ENCODE measurements around the gene ZBTB20. TPM values are rescaled to one million over a fixed set of nuclear protein-coding genes. Genes with fewer than 3 reads are reported as not detected.

The ZBTB20 gene
- total RNA-seq, 1 donor from 2014 or later = 91.2 TPM

DNA sequence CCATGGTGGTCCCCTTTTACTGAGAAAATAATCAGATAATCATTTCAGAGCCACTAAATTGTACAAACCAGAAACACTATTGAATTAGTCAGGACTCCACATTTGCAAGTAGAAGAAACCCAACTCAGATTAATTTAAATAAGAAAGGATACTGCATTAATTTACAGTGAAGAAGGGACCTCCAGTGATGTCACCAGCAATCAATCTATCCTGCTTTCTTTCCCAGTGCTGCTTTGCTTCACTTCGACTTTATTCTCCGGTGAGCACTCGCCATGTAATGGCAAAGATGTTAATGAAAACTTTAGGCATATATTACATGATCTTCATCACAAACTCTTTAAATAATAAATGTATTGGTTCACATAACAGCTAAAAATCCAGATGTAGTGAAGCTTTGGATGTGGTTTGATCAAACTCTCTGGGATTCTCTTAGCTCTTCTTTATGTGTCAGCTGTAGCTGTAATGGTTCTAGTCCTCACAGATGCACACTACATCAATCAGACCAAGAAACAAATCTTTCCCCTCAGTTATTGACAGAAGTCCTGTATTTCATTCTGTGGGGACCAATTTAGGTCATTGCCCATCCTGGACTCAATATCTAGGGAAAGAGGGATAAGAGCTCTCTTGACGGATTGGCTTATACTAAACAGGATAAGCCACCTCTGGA is 14.2 kb upstream of the ZBTB20 start:
- Mint-ChIP-seq H3K4me1 (peaks cover 18% of the 10 kb centered on the region), H3K27ac (no peak overlapping the region), H3K36me3 (ENCODE audit: low read depth) (no peaks in the 10 kb centered on the region), H3K27me3 (no peaks in the 10 kb centered on the region), H3K4me3 (no peak overlapping the region), H3K9me3 (no peaks in the 10 kb centered on the region)
- DNase-seq = no peak
- no peak for ATAC-seq (ENCODE audit: low read depth)
- ChIA-PET CTCF (interaction anchor here (1.0 kb wide), 1 partner anchor 70 kb away, joined by 4 read pairs; no protein-coding TSS in a partner anchor), POLR2A (no interaction called here)
- intact Hi-C loops (cut with micrococcal nuclease) = no loop called here
- TF ChIP-seq, protein P1, sequence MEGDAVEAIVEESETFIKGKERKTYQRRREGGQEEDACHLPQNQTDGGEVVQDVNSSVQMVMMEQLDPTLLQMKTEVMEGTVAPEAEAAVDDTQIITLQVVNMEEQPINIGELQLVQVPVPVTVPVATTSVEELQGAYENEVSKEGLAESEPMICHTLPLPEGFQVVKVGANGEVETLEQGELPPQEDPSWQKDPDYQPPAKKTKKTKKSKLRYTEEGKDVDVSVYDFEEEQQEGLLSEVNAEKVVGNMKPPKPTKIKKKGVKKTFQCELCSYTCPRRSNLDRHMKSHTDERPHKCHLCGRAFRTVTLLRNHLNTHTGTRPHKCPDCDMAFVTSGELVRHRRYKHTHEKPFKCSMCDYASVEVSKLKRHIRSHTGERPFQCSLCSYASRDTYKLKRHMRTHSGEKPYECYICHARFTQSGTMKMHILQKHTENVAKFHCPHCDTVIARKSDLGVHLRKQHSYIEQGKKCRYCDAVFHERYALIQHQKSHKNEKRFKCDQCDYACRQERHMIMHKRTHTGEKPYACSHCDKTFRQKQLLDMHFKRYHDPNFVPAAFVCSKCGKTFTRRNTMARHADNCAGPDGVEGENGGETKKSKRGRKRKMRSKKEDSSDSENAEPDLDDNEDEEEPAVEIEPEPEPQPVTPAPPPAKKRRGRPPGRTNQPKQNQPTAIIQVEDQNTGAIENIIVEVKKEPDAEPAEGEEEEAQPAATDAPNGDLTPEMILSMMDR (IDR thresholded peaks at IDR 0.05) = no peak

DNA sequence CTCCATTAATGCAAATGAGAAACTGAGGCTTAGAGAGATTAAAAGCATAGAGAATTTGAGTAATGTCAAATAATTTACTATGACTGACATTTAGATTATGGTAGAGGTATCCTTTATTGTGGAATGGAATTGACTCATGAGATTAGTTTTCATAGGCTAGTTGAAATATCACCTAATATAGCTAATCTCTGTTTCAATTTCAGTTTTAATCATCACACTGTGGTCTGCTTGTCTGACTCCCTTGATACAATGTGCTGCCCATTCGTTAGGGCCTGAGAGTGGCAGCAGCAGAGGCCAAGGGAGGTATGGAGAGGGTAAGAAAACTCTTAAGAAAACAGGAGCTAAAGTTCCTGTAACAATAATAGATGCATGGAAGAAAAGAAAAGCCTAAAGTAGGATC is 13.2 kb upstream of the ZBTB20 start:
- no peaks in the 10 kb centered on the region for H3K27me3 Mint-ChIP-seq
- POLR2A ChIA-PET = no interaction called here
- intact Hi-C loops (cut with micrococcal nuclease) = no loop called here
- no peaks in the 10 kb centered on the region for H3K9me3 Mint-ChIP-seq
- no peak for DNase-seq
- peak; percentile 50 for ATAC-seq (ENCODE audit: low read depth)
- CTCF ChIA-PET = no interaction called here
- TF ChIP-seq, protein P1 (IDR thresholded peaks at IDR 0.05) = no peak
- no peak overlapping the region for H3K27ac Mint-ChIP-seq
- no peaks in the 10 kb centered on the region for H3K36me3 Mint-ChIP-seq (ENCODE audit: low read depth)
- H3K4me1 Mint-ChIP-seq = peaks cover 15% of the 10 kb centered on the region
- H3K4me3 Mint-ChIP-seq = no peak overlapping the region

DNA sequence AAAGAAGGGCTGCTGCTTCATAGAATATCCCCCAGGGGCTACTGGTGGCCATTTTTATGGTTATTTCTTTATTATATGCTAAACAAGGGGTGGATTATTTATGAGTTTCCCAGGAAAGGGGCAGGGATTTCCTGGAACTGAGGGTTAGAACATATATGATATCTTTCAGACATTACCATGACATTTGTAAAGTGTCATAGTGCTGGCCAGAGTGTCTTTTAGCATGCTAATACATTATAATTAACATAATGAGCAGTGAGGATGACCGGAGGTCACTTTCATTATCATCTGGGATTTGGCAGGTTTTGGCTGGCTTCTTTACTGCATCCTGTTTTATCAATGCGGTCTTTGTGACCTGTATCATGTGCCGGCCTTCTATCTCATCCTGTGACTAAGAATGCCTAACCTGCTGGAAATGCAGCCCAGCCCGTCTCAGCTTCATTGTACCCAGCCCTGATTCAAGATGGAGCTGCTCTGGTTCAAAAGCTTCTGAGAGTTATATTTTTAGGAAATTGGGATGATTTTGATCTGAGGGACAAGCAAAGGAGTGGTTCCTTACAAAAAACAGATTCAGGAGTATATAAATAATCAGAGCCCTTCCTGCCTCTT is 9.1 kb upstream of the ZBTB20 start:
- intact Hi-C loops (cut with micrococcal nuclease) = no loop called here
- no peak for ATAC-seq (ENCODE audit: low read depth)
- no peak for DNase-seq
- Mint-ChIP-seq H3K4me3 (no peak overlapping the region), H3K36me3 (ENCODE audit: low read depth) (no peaks in the 10 kb centered on the region), H3K27me3 (no peaks in the 10 kb centered on the region), H3K4me1 (peaks cover 2% of the 10 kb centered on the region), H3K27ac (no peak overlapping the region), H3K9me3 (no peaks in the 10 kb centered on the region)
- ChIA-PET CTCF (no interaction called here), POLR2A (interaction anchor here (0.6 kb wide), 1 partner anchor 498 kb away, joined by 3 read pairs; no protein-coding TSS in a partner anchor)
- TF ChIP-seq, protein P1 (IDR thresholded peaks at IDR 0.05) = no peak

DNA sequence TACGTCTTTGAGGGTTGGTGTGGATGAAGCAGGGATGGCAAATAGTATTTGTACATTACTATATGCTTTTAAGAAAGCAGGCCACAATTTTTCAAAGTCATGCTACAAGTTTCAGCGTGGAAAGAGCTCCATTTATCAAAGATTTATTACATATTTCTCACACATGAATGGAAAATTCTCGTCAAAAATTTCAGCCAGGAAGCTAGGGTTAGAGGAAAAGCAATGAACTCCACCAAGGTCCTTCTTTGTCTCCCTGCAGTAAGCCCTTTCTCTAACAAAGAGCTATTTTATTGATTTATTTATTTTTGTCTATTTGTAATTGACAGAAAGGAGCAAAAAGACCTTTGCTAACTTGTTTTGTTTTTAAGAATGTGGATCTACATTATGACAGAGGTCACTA is 7.5 kb upstream of the ZBTB20 start:
- no peaks in the 10 kb centered on the region for H3K4me1 Mint-ChIP-seq
- intact Hi-C loops (cut with micrococcal nuclease) = no loop called here
- no peak overlapping the region for H3K27ac Mint-ChIP-seq
- H3K4me3 Mint-ChIP-seq = no peak overlapping the region
- no peak for DNase-seq
- no peaks in the 10 kb centered on the region for H3K27me3 Mint-ChIP-seq
- H3K9me3 Mint-ChIP-seq = peaks cover 3% of the 10 kb centered on the region
- H3K36me3 Mint-ChIP-seq (ENCODE audit: low read depth) = no peaks in the 10 kb centered on the region
- ChIA-PET CTCF (no interaction called here), POLR2A (no interaction called here)
- no peak for ATAC-seq (ENCODE audit: low read depth)
- TF ChIP-seq, protein P1 (IDR thresholded peaks at IDR 0.05) = no peak

DNA sequence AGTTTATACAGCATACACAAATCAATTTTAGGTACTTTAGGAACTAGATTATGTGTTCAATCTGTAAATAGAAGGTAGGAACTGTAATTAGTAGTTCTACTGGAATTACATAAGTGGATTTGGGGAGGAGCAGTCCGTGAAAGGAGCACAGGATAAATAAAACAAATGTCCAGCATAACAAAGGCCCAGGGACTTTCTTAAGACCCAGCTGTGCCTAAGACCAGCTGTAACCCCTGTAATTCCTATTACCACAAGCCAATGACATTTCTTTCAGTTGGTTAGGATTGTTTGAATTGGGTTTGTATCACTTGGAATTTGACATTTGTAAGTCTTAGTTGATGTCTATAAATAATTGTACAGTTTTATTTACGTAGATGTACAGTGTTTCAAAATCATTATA is 4.8 kb upstream of the ZBTB20 start:
- ChIA-PET CTCF (no interaction called here), POLR2A (no interaction called here)
- ATAC-seq (ENCODE audit: low read depth) = no peak
- peaks cover 6% of the 10 kb centered on the region for H3K36me3 Mint-ChIP-seq (ENCODE audit: low read depth)
- H3K27ac Mint-ChIP-seq = no peak overlapping the region
- peaks cover 3% of the 10 kb centered on the region for H3K9me3 Mint-ChIP-seq
- H3K4me3 Mint-ChIP-seq = no peak overlapping the region
- H3K27me3 Mint-ChIP-seq = no peaks in the 10 kb centered on the region
- TF ChIP-seq, protein P1 (IDR thresholded peaks at IDR 0.05) = no peak
- DNase-seq = no peak
- intact Hi-C loops (cut with micrococcal nuclease) = no loop called here
- H3K4me1 Mint-ChIP-seq = peaks cover 9% of the 10 kb centered on the region
